ENCODE data around the gene CDH4.

DNA sequence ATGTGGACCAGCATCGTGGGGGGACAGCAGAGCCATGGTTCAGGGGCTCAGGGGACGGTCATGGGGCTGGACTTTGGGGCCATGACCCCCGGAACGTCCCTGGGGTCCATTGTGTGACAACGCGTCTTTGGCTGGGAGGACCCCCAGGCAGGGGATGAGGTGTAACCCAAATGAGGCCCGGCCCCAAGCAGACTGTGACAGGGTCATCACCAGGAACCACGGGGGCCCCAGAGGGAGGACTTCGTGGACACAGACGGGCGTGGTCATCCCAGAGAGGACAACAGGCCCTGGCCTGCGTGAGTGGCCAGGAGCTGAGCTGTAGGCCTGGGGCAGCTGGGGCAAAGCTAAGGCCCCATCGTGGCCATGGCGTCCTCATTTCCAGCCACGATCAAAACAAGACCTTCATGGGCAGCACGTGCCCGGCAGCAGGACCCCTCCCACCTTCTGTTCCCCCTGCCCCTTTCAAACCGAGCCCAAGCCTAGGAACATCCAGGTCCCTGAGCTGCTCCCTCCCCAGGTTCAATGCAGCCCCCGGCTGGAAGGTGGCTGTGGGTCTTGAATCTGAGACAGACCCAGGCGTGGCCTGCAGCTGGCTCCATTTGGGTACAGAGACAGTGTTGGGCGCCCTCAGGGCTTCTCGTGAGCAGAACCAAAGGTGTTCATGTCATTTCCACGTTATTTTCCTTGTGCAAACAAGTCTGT lies 625.9 kb downstream of the CDH4 start:
- TF ChIP-seq EZH2phosphoT487 (conservative IDR thresholded peaks at IDR 0.05; ENCODE audit: low read length): no peak
- TF ChIP-seq, protein P1, sequence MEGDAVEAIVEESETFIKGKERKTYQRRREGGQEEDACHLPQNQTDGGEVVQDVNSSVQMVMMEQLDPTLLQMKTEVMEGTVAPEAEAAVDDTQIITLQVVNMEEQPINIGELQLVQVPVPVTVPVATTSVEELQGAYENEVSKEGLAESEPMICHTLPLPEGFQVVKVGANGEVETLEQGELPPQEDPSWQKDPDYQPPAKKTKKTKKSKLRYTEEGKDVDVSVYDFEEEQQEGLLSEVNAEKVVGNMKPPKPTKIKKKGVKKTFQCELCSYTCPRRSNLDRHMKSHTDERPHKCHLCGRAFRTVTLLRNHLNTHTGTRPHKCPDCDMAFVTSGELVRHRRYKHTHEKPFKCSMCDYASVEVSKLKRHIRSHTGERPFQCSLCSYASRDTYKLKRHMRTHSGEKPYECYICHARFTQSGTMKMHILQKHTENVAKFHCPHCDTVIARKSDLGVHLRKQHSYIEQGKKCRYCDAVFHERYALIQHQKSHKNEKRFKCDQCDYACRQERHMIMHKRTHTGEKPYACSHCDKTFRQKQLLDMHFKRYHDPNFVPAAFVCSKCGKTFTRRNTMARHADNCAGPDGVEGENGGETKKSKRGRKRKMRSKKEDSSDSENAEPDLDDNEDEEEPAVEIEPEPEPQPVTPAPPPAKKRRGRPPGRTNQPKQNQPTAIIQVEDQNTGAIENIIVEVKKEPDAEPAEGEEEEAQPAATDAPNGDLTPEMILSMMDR (IDR thresholded peaks at IDR 0.05; ENCODE audit: insufficient read depth, low read length, poor library complexity, severe bottlenecking): no peak
